AG04449 (cell line): ENCODE results near the gene PPP2R5C.

ENCODE experiments used
- CTCF ChIA-PET: fragments of 350-600 bp; formaldehyde crosslinking; extraction: SDS; loops from one replicate; lab custom pipeline; 2021; ENCODE audit warnings: antibody characterized with exemption; lab: Yijun Ruan, JAX
- POLR2A ChIA-PET: fragments of 400-600, 350-600 bp; formaldehyde crosslinking; extraction: SDS; loops from one replicate; lab custom pipeline; 2020; ENCODE audit warnings: antibody characterized with exemption, inconsistent platforms; lab: Yijun Ruan, JAX
- DNase-seq: peaks from one replicate; pipeline ENCODE4 v3.0.0-alpha.2; 2010; ENCODE audit warnings: low read depth, low spot score
- H3K4me3 ChIP-seq: 2 replicates; pipeline ENCODE4 v1.5.1; 2011; ENCODE audit warnings: low read depth, mild to moderate bottlenecking, control low read depth, low read length
- CTCF ChIP-seq: IDR thresholded peaks from one replicate; pipeline ENCODE4 v1.5.1; 2011; ENCODE audit warnings: mild to moderate bottlenecking, moderate library complexity, low read length, control low read depth, inconsistent platforms; ENCODE audit not compliant: insufficient read depth; ENCODE audit errors: missing control alignments

PPP2R5C gene

DNA sequence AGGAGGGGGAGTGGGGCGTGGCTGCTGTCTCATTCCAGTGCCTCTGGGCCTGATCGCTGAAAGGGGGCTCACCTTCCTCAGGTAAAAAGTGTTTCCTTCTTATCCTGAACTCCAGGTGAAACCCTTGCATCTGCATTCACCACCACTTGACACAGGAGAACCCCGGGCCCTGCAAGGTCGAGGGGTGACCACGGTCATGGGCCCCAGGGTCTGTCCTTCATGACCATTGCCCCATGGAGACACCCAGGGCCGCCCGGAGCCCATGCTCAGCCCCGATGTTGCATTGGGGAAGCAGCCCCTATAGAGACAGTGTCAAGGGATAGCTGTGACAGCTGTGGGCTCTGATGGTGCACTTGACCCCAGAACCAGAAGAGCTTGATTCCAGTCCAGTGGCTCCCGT lies 168.4 kb downstream of the PPP2R5C start:
- ChIA-PET CTCF (interaction anchor here (1.0 to 5.2 kb wide), 2 partner anchors 31 to 159 kb away, joined by 3 to 23 read pairs; no protein-coding TSS in a partner anchor), POLR2A (no interaction called here)
- no peak for TF ChIP-seq CTCF
- no peak for DNase-seq
- H3K4me3 ChIP-seq = no peak overlapping the region

- CTCF ChIA-PET = no interaction called here
- no peak overlapping the region for H3K4me3 ChIP-seq
- DNase-seq = no peak
- POLR2A ChIA-PET = no interaction called here
- TF ChIP-seq CTCF = no peak
Observed at GRCh38 chr14:101932673-101933072, 171.2 kb downstream of the PPP2R5C start.

DNA sequence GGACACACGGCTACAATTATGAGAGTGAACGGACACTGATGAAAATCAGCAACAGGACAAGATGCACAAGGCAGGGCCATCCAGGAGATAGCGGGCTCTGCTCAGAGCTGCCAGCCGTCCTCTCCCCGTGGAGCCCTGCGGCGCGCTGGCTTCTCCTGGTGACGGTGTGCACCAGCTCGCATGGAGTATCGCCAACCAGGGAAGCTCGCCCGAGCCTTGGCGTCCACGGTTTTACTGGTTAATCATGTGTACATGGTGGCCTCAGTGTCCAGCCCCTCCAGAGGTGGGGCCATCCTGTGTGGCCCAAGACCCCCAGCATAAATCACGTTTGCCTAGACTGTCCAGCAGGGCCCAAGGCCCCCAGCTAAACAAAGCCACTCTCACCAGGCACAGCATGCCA lies 171.7 kb downstream of the PPP2R5C start:
- no peak for TF ChIP-seq CTCF
- no peak for DNase-seq
- ChIA-PET CTCF (no interaction called here), POLR2A (interaction anchor here (0.7 kb wide), 1 partner anchor 15 kb away, joined by 4 read pairs; no protein-coding TSS in a partner anchor)
- no peak overlapping the region for H3K4me3 ChIP-seq

DNA sequence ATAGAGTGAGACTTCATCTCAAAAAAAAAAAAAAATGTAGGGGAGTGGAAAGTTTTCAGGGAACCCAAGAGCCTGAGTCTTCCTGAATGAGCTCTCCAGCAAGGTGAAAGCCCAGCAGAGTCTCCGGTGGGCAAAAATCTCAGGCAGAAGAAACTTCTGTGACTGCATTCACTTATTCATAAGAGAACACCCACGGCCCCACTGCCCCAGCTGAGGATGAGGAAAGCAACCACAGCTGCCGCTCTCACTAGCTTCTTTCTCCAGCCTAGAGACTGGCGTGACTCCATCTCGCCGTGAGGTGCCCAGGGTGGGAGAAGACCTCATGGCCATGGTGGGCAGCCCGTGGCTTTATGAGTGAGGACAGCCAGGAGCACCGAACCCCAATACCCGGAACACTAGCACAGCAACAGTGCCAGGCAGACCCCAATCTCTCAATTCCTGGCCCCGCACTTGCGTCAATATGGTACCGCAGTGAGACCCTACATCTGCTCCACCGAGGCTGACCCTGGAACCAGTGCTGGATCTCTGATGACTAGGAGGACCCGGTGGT lies 173.2 kb downstream of the PPP2R5C start:
- no peak for TF ChIP-seq CTCF
- POLR2A ChIA-PET = no interaction called here
- no peak overlapping the region for H3K4me3 ChIP-seq
- CTCF ChIA-PET = interaction anchor here (1.1 kb wide), 1 partner anchor 37 kb away, joined by 3 read pairs; no protein-coding TSS in a partner anchor
- no peak for DNase-seq

DNA sequence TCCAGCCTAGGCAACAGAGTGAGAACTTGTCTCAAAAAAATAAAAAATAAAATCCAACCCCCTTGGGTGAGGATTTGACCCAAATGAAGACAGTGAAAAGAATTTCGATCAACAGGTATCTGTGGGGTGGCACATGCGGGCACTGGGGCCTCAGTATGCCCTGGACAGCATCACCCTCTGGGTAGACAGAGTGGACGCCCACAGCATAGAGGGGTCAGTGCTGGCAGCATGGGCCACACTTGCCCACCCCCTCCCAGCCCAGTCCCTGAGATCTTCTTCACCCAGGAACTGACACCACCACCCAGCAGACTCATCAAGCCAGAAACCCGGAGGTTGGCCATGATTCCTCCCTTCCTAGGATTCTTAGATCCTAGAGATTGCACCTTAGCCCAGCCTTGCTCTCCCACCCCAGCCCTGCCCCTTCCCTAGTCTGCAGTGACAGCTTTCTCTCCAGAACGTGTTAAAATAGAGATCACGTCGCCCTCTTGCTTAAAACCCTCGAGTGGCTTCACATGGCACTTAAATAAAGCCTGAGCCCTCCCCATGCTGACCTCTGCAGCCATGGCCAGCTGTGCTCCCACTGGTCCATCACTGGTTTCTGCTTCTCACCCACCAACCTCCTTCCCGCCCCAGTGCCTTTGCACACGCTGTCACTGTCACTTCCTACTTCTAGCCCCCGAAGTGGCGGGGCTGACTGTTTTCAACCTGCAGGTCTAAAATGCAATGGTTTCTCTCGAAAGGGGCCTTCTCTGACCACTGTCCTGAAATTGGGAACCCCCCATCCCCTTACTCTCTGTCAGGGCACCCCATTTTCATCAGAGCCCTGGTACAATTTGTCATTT lies 176.6 kb downstream of the PPP2R5C start:
- CTCF ChIA-PET = no interaction called here
- no peak overlapping the region for H3K4me3 ChIP-seq
- POLR2A ChIA-PET = no interaction called here
- TF ChIP-seq CTCF = no peak
- no peak for DNase-seq

- no peak for TF ChIP-seq CTCF
- CTCF ChIA-PET = no interaction called here
- H3K4me3 ChIP-seq = no peak overlapping the region
- POLR2A ChIA-PET = interaction anchor here (0.7 kb wide), 1 partner anchor 130 kb away, joined by 4 read pairs; no protein-coding TSS in a partner anchor
- no peak for DNase-seq
Observed at GRCh38 chr14:101939646-101940170, 178.2 kb downstream of the PPP2R5C start.
